ENCODE results near the gene CUX1. TPM values are rescaled to one million over a fixed set of nuclear protein-coding genes. Genes with fewer than 3 reads are reported as not detected.

Gene CUX1
- total and polyA plus RNA-seq, 2 of the 13 experiments (the other 11 are each of a cell fraction or from before 2014, with no cell fraction given) = 13.7 to 14.9 TPM

DNA sequence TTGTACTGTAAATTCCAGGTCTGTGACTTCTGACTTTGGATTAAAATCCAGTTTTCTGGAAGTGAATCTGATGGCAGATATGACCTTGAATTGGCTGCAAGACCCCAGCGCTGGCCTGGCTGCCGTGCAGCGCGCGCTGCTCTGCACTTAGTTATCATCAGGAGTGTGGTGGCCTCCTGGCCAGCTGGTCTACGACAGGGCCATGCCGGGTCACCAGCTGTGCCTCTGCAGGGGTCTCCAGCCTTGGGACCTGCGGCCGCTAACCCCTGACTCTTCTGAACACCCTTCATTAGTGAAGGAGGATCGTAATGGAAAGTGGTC, 278.5 kb downstream of the CUX1 start (continued):
- TF ChIP-seq, protein P1, sequence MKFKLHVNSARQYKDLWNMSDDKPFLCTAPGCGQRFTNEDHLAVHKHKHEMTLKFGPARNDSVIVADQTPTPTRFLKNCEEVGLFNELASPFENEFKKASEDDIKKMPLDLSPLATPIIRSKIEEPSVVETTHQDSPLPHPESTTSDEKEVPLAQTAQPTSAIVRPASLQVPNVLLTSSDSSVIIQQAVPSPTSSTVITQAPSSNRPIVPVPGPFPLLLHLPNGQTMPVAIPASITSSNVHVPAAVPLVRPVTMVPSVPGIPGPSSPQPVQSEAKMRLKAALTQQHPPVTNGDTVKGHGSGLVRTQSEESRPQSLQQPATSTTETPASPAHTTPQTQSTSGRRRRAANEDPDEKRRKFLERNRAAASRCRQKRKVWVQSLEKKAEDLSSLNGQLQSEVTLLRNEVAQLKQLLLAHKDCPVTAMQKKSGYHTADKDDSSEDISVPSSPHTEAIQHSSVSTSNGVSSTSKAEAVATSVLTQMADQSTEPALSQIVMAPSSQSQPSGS (CRISPR knock-in tag; IDR thresholded peaks at IDR 0.05) = no peak
- TF ChIP-seq ZNF317 (CRISPR knock-in tag; IDR thresholded peaks at IDR 0.05) (no peak), KDM1A (CRISPR knock-in tag; IDR thresholded peaks at IDR 0.05) (no peak)

DNA sequence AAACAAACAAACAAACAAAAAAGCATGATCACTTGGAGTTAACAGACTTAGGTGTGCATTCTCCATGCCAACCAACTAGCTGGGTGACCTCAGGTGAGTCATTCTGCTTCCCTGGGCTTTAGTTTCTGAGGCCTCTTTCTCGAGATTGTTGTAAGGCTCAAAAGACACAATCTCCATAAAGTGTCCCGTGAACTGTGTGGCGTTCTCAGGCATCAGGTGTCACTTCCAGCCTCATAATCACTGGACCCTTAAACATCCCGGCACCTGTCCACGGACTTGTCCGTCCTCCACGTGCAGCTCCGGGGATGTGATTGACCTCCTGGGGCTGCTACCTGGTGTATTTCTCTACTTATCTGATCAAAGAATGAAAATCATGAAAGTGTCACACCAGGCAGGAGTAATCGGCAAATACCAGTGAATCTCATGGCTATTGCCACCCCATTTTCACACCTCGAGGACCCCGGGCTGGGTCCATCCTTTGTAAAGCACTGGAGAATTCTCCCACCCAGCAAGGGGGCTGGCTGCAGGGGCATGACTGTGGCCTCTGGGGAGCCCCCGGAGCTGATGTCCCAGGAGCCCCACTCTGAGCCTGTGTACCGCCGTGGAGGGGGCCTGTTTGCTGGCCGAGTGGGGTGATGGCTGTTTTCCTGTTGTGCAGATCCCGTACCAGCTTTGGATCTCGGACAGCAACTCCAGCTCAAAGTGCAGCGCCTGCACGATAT, 279.4 kb downstream of the CUX1 start:
- no peak overlapping the region for H3K4me3 ChIP-seq (replicated peaks in 1 of 3; ENCODE audit: insufficient read depth in 1 of 3, low read depth in 2 of 3, low read length in 3 of 3)
- H3K79me2 ChIP-seq (ENCODE audit: insufficient read depth, low read length) = no peaks in the 10 kb centered on the region
- peaks cover 19% of the 10 kb centered on the region for H3K4me1 ChIP-seq (ENCODE audit: insufficient read depth, low read length)
- TF ChIP-seq ZNF225 (CRISPR knock-in tag; IDR thresholded peaks at IDR 0.05) = no peak
- TF ChIP-seq AKAP8 (CRISPR knock-in tag; IDR thresholded peaks at IDR 0.05) = no peak
- TF ChIP-seq ZNF720 (CRISPR knock-in tag; IDR thresholded peaks at IDR 0.05) = no peak
- no peak for TF ChIP-seq KDM5A (IDR thresholded peaks at IDR 0.05; ENCODE audit: borderline replicate concordance, low read length)
- DNase-seq (ENCODE audit: low spot score) (no peak), FAIRE-seq (no peak), ATAC-seq (no peak)
- WGBS (ENCODE audit: low lambda C conversion rate) = 92% methylated on average over 17 of the region's 19 CpGs
- ChIA-PET CTCF (ENCODE audit: low intra/inter-chr PET ratio, low total read pairs) (no interaction called here), POLR2A (no interaction called here)
- intact Hi-C loops (cut with micrococcal nuclease; ENCODE audit: unreplicated experiment) = no loop called here
- no peak overlapping the region for H3K4me2 ChIP-seq (ENCODE audit: low read depth, low read length)
- no peaks in the 10 kb centered on the region for H3K9me3 ChIP-seq (ENCODE audit: low read length)
- no peaks in the 10 kb centered on the region for H3K27me3 ChIP-seq (ENCODE audit: control insufficient read depth in 1 of 2, insufficient read depth in 2 of 2, low read length in 2 of 2)
- H3K9ac ChIP-seq (ENCODE audit: insufficient read depth, low read depth, low read length) = no peak overlapping the region
- no peaks in the 10 kb centered on the region; the same call in 1 of the 2 replicates for H4K20me1 ChIP-seq (ENCODE audit: insufficient read depth, low read length)
- H3K36me3 ChIP-seq (replicated peaks in 1 of 2; ENCODE audit: control insufficient read depth in 1 of 2, insufficient read depth in 2 of 2, low read length in 2 of 2) = peaks cover 6 to 28% of the 10 kb centered on the region in 2 experiments; a peak in 4 of 5 replicates
- in situ Hi-C loops (cut with HindIII; ENCODE audit: extremely low pct_ligation_motif_present, low pct_unique_long_range_greater_than_20kb) = no loop called here
- H3K27ac ChIP-seq (ENCODE audit: extremely low read length, insufficient read depth, low read length) = no peak overlapping the region
- BruUV-seq (replicated peaks) = no TSS peak
- no peak overlapping the region for H2AFZ ChIP-seq (ENCODE audit: low read length)
